GM18511 (cell line): ENCODE data around the gene CDKN2AIP.

Experiments
- ATAC-seq: cut with Tn5 transposase; IDR thresholded peaks from one replicate; pipeline ENCODE4 v1.9.1; 2021; ENCODE audit warnings: mild to moderate bottlenecking, moderate library complexity; ENCODE audit not compliant: unreplicated experiment

The CDKN2AIP gene

GRCh38 chr4:183444214-183445096 lies at the start of gene CDKN2AIP:
Gene CDKN2AIP (plus strand): TSS chr4:183444636. CDS start chr4:183444798, 162 bp downstream.
- peak; percentile 84 for ATAC-seq

GRCh38 chr4:183395395-183395794 lies 49.0 kb upstream of the CDKN2AIP start:
- no peak for ATAC-seq

- ATAC-seq = no peak
These were observed 48.2 kb upstream of the CDKN2AIP start for GRCh38 chr4:183396227-183396637.

- no peak for ATAC-seq
These were observed 46.6 kb upstream of the CDKN2AIP start for GRCh38 chr4:183397741-183398297.

GRCh38 chr4:183398298-183399125 lies 45.9 kb upstream of the CDKN2AIP start:
- ATAC-seq = peak; percentile 91

GRCh38 chr4:183399126-183399522 lies 45.3 kb upstream of the CDKN2AIP start:
- no peak for ATAC-seq

GRCh38 chr4:183399616-183400015 lies 44.8 kb upstream of the CDKN2AIP start:
- no peak for ATAC-seq

GRCh38 chr4:183400035-183400434 lies 44.4 kb upstream of the CDKN2AIP start:
- no peak for ATAC-seq

GRCh38 chr4:183401473-183401872 lies 43.0 kb upstream of the CDKN2AIP start:
- no peak for ATAC-seq

- ATAC-seq = no peak
These were observed 41.7 kb upstream of the CDKN2AIP start for GRCh38 chr4:183402771-183403170.

GRCh38 chr4:183403486-183403885 lies 41.0 kb upstream of the CDKN2AIP start:
- no peak for ATAC-seq

- ATAC-seq = no peak
These were observed 40.5 kb upstream of the CDKN2AIP start for GRCh38 chr4:183403961-183404360.

- no peak for ATAC-seq
These were observed 39.1 kb upstream of the CDKN2AIP start for GRCh38 chr4:183405303-183405702.

- ATAC-seq = peak; percentile 79
These were observed 37.3 kb upstream of the CDKN2AIP start for GRCh38 chr4:183407128-183407585.

- ATAC-seq = no peak
These were observed 36.6 kb upstream of the CDKN2AIP start for GRCh38 chr4:183407635-183408464.

- ATAC-seq = no peak
These were observed 35.6 kb upstream of the CDKN2AIP start for GRCh38 chr4:183408796-183409195.

GRCh38 chr4:183409483-183409882 lies 35.0 kb upstream of the CDKN2AIP start:
- no peak for ATAC-seq

GRCh38 chr4:183409934-183410333 lies 34.5 kb upstream of the CDKN2AIP start:
- no peak for ATAC-seq

- ATAC-seq = peak; percentile 77
These were observed 33.1 kb upstream of the CDKN2AIP start for GRCh38 chr4:183411291-183411861.

- no peak for ATAC-seq
These were observed 31.6 kb upstream of the CDKN2AIP start for GRCh38 chr4:183412821-183413220.
